Thoracic aorta (tissue), 2 donors: ENCODE data around the gene NFIC. TPM values are rescaled to one million over a fixed set of nuclear protein-coding genes. Genes with fewer than 3 reads are reported as not detected.

Source experiments
- ATAC-seq: fragments of 150-250 bp; one replicate; pipeline ENCODE4 v1.8.0; 2017; ENCODE audit warnings: low read depth; ENCODE audit not compliant: insufficient number of reproducible peaks, low FRiP score
- DNase-seq: peaks from one replicate; pipeline ENCODE4 v3.0.0-alpha.2; 2020; ENCODE audit warnings: low spot score
- H3K27ac ChIP-seq, 2 donors: fragments of 200-600 bp; sonication (generic); 1 replicate in 1 of 2; 2 replicates in 1 of 2; pipeline ENCODE4 v1.5.1; 2016; ENCODE audit warnings: mild to moderate bottlenecking in 2 of 2, moderate library complexity in 2 of 2
- H3K27me3 ChIP-seq: fragments of 200-600 bp; sonication (generic); replicated peaks from 2 replicates; pipeline ENCODE4 v1.6.0; 2016; ENCODE audit warnings: mild to moderate bottlenecking; ENCODE audit not compliant: insufficient read depth
- H3K36me3 ChIP-seq: fragments of 200-600 bp; sonication (generic); one replicate; pipeline ENCODE4 v1.5.1; 2016
- H3K4me1 ChIP-seq, 2 donors: fragments of 200-600 bp; sonication (generic); 1 replicate in 1 of 2; 2 replicates in 1 of 2; pipeline versions ENCODE4 v1.5.1 to v1.6.0; 2016; ENCODE audit warnings: low read depth in 2 of 2, mild to moderate bottlenecking in 1 of 2; ENCODE audit not compliant: control insufficient read depth in 1 of 2
- H3K4me3 ChIP-seq: fragments of 200-600 bp; sonication (generic); 2 replicates; pipeline ENCODE4 v1.5.1; 2016; ENCODE audit warnings: mild to moderate bottlenecking
- H3K9me3 ChIP-seq: fragments of 200-600 bp; sonication (generic); 2 replicates; pipeline ENCODE4 v1.5.1; 2016
- total RNA-seq, 2 donors: library from RNA; depleted of rRNA; stranded (reverse); fragments of >200 nt; gene quantifications; one replicate each; pipeline versions ENCODE4 v1.1.0 to v1.2.3, GENCODE V29; 2016
- TF ChIP-seq, protein P1 (sequence below): fragments of 200-600 bp; sonication (generic); IDR thresholded peaks from one replicate; pipeline ENCODE4 v1.5.1; 2019; ENCODE audit warnings: antibody characterized with exemption

NFIC gene
- 100 to 1,000 TPM; 178 to 203 TPM for total RNA-seq

DNA sequence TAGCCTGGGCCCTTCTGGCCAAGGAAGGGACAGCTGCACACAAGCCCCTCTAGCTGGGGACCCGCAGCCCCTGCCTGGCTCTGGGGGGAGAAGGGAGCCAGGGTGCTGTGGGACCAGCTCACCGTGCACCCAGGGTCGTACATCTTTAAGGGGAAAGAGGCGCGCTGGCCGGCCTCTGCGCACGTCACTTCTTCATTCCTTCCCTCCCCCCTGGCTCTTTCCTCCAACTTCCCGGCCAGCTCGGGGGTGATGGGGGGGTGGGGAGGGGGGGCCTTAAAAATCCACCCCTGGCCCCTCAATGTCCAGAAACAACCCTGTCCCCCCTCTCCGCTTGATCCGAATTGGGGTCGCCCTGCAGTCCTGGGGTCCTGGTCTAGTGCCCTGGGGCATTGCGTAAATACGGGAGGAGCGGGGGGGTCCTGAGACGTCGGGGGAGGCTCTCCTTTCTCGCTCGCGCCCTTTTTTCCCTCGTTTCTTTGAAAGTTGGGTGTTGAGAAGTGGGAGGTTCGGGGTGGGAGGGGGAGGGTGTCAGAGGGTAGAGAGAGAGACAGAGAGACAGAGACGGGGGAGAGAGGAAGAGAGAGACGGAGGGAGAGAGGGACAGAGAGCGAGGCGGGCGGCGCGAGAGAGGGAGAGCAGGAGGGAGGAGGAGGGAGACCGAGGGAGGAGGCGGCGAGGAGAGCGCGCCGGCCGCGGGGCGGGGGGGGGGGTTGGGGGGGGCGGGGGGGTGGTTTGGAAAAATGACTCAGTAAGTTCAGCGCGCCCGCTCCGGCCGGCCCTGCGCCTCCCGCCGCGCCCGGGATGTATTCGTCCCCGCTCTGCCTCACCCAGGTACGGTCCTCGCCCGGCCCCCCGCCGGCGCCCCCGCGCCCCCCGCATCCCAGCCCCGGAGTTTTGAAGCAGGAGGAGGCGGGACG lies at the start of gene NFIC:
TSS of gene NFIC (plus strand) at position 748 of the 917 bp plus-strand sequence. CDS start at position 802, 54 bp downstream.
- H3K4me1 ChIP-seq = peaks cover 34 to 74% of the 10 kb centered on the region in 2 donors
- ATAC-seq = peak; percentile 57
- TF ChIP-seq, protein P1, sequence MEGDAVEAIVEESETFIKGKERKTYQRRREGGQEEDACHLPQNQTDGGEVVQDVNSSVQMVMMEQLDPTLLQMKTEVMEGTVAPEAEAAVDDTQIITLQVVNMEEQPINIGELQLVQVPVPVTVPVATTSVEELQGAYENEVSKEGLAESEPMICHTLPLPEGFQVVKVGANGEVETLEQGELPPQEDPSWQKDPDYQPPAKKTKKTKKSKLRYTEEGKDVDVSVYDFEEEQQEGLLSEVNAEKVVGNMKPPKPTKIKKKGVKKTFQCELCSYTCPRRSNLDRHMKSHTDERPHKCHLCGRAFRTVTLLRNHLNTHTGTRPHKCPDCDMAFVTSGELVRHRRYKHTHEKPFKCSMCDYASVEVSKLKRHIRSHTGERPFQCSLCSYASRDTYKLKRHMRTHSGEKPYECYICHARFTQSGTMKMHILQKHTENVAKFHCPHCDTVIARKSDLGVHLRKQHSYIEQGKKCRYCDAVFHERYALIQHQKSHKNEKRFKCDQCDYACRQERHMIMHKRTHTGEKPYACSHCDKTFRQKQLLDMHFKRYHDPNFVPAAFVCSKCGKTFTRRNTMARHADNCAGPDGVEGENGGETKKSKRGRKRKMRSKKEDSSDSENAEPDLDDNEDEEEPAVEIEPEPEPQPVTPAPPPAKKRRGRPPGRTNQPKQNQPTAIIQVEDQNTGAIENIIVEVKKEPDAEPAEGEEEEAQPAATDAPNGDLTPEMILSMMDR = no peak
- H3K4me3 ChIP-seq = peak within 1 kb of the TSS; percentile 99
- H3K9me3 ChIP-seq = no peaks in the 10 kb centered on the region
- H3K27ac ChIP-seq = peak within 1 kb of the TSS; percentile 98
- no peak for DNase-seq
- H3K36me3 ChIP-seq = no peaks in the 10 kb centered on the region
- no peaks in the 10 kb centered on the region for H3K27me3 ChIP-seq

DNA sequence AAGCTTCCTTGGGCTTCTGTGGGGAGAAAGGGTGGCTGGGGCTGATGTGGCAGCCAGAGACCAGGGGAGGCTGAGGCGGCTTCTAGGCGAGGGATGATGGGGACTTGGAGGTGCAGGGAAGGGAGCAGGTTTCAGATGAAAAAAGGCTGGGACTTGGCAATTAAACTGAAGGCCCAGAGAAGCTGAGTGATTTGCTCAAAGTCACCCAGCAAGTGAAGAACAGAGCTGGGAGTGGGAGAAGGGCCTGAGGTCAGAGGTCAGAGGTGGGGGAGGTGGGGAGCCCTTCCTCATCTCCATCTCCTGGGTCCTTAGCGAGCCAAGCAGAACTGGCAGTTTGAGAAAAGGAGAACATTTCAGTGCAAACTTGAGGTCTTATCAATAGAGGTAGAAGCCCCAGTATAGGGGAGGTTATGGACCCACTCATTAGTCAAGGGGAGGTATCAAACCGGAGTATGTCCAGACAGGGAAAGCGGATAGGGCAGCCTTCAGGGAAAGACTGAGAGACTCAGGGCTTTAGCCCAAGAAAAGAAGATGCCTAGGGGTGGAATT lies 49.6 kb upstream of the NFIC start:
- Histone ChIP-seq H3K36me3 (no peaks in the 10 kb centered on the region), H3K27me3 (peaks cover 7% of the 10 kb centered on the region), H3K4me1 (no peaks in the 10 kb centered on the region), H3K9me3 (no peaks in the 10 kb centered on the region), H3K4me3 (no peak overlapping the region), H3K27ac (no peak overlapping the region)
- TF ChIP-seq, protein P1 = no peak
- ATAC-seq = no peak
- no peak for DNase-seq

DNA sequence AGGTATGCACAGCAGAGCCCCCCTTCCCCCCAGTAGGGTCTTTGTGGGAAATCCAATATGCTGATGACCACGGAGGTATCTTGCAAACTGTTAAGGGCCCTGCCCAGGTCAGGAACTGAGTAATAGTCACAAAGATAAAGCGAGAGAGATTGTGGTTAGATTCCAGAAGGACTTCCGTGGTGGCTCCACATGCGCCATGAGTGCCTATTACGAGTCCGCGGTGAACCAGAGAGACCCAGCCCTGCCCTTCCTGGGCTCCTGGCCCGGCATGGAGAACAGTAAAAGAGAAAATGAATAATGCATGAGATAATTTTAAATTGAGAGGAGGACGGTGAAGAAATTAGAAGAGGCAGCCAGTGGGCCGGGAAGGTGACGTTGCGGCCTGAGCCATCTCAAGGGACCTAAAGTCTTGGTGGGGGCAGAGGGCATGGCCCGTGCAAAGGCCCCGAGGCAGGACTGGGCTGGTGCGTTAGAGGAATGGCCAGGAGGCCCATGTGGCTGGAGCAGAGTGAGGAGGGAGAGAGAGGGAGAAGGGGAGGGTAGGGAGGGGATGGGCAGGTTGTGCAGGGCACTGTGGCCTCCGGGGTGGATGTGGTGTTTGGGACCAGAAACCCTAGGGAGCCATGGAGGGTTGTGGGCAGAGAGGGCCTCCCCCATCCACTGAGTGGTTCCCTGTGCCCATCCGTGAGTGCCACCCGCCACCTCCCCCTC lies 46.6 kb upstream of the NFIC start:
- ATAC-seq (no peak), DNase-seq (no peak)
- Histone ChIP-seq H3K36me3 (no peaks in the 10 kb centered on the region), H3K27ac (no peak overlapping the region), H3K9me3 (no peaks in the 10 kb centered on the region), H3K27me3 (peaks cover 7% of the 10 kb centered on the region), H3K4me3 (no peak overlapping the region), H3K4me1 (no peaks in the 10 kb centered on the region)
- TF ChIP-seq, protein P1 = no peak

DNA sequence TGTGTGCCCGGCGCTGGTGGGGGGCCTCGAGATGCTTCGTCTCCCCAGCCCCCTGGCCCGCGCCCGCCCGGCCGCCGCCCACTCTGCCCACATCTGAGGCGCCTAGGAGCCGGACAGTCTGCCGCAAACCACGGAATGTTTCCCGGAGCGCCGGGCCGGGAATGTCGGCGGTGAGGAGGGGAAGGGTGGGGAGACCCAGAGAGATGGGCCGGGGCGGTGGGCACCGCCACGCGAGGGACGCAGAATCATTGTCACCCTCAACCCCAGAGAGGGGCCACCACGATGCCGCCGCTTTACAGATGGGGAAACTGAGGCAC lies 46.1 kb upstream of the NFIC start:
- H3K4me1 ChIP-seq = no peaks in the 10 kb centered on the region
- H3K9me3 ChIP-seq = no peaks in the 10 kb centered on the region
- no peak overlapping the region for H3K27ac ChIP-seq
- no peaks in the 10 kb centered on the region for H3K36me3 ChIP-seq
- H3K27me3 ChIP-seq = peaks cover 7% of the 10 kb centered on the region
- no peak overlapping the region for H3K4me3 ChIP-seq
- ATAC-seq (no peak), DNase-seq (no peak)
- TF ChIP-seq, protein P1 = no peak

DNA sequence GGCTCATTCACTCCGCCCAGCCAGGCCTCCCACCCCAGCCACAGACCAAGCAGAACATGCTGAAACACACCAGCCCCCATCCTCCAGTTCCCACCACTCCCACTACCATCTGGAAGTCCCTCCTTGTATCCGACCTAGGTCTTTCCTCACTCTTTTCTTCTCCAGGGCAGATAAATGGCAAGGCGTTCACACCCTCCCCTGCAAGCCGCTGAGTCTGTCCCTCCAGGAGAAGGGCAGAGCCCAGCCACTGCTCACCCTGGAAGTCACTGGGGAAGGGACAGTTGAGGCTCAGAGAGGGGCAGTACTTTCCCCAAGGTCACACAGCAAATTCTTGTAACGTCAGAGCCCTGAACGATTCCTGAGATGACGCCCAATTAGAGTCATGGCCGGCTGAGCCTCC lies 45.5 kb upstream of the NFIC start:
- Histone ChIP-seq H3K4me3 (no peak overlapping the region), H3K27me3 (peaks cover 7% of the 10 kb centered on the region), H3K27ac (no peak overlapping the region), H3K4me1 (no peaks in the 10 kb centered on the region), H3K9me3 (no peaks in the 10 kb centered on the region), H3K36me3 (no peaks in the 10 kb centered on the region)
- TF ChIP-seq, protein P1 = no peak
- no peak for DNase-seq
- no peak for ATAC-seq
